ENCODE results near the gene LCN6. TPM values are rescaled to one million over a fixed set of nuclear protein-coding genes. Genes with fewer than 3 reads are reported as not detected.

LCN6 gene
- total and polyA plus RNA-seq, 2 of the 13 experiments (the other 11 are each of a cell fraction or from before 2014, with no cell fraction given) = not detected

DNA sequence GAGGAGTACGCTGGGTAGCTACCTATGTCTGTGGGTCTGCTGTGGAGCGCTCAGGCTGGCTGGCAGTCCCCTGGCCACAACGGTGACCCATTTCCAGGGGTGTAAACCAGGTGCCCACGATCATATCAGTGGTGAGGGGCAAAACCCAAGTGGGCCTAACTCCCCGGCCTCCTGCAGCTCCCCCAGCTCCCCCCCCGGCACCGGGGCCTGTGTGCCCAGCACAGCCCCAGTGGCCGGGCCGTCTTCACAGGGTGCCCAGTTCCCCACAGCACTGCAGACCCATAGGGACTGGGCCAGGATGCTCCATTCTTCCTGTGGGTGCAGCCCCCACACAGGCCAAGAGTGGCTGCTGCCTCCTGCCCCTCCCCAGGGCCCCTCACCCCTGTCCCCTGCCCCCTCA is 10.7 kb upstream of the LCN6 start:
- no peaks in the 10 kb centered on the region for H3K9me3 ChIP-seq (ENCODE audit: low read length)
- POLR2A ChIA-PET = no interaction called here
- peaks cover 5 to 27% of the 10 kb centered on the region in 2 experiments; a peak in 3 of 5 replicates for H3K27me3 ChIP-seq (ENCODE audit: control insufficient read depth in 1 of 2, insufficient read depth in 2 of 2, low read length in 2 of 2)
- H3K9ac ChIP-seq (ENCODE audit: insufficient read depth, low read depth, low read length) = no peak overlapping the region
- BruUV-seq (replicated peaks) = no TSS peak
- no peak overlapping the region for H3K27ac ChIP-seq (ENCODE audit: extremely low read length, insufficient read depth, low read length)
- H2AFZ ChIP-seq (ENCODE audit: low read length) = no peak overlapping the region
- no peaks in the 10 kb centered on the region for H4K20me1 ChIP-seq (ENCODE audit: insufficient read depth, low read length)
- WGBS (ENCODE audit: low lambda C conversion rate) = 33% methylated on average over 5 of the region's 9 CpGs
- intact Hi-C loops (cut with micrococcal nuclease; ENCODE audit: unreplicated experiment) = no loop called here
- FAIRE-seq (no peak), DNase-seq (ENCODE audit: low spot score) (no peak), ATAC-seq (no peak)
- H3K4me3 ChIP-seq (replicated peaks in 1 of 3; ENCODE audit: insufficient read depth in 1 of 3, low read depth in 2 of 3, low read length in 3 of 3) = no peak overlapping the region
- no peaks in the 10 kb centered on the region for H3K36me3 ChIP-seq (replicated peaks in 1 of 2; ENCODE audit: control insufficient read depth in 1 of 2, insufficient read depth in 2 of 2, low read length in 2 of 2)
- CTCF ChIA-PET (ENCODE audit: low intra/inter-chr PET ratio, low total read pairs) = no interaction called here
- H3K4me1 ChIP-seq (ENCODE audit: insufficient read depth, low read length) = peaks cover 45% of the 10 kb centered on the region
- in situ Hi-C loops (cut with HindIII; ENCODE audit: extremely low pct_ligation_motif_present, low pct_unique_long_range_greater_than_20kb) = no loop called here
- H3K4me2 ChIP-seq (ENCODE audit: low read depth, low read length) = no peak overlapping the region
- no peaks in the 10 kb centered on the region for H3K79me2 ChIP-seq (ENCODE audit: insufficient read depth, low read length)
- TF ChIP-seq HNRNPK (IDR thresholded peaks at IDR 0.05; ENCODE audit: low read depth, low read length, poor library complexity, severe bottlenecking) (no peak), ESRRA (CRISPR knock-in tag; IDR thresholded peaks at IDR 0.05; ENCODE audit: low read depth) (no peak), SMAD1 (CRISPR knock-in tag; IDR thresholded peaks at IDR 0.05; ENCODE audit: borderline replicate concordance, low read depth) (no peak), ZNF614 (CRISPR knock-in tag; IDR thresholded peaks at IDR 0.05; ENCODE audit: borderline replicate concordance) (no peak), SSRP1 (CRISPR knock-in tag; IDR thresholded peaks at IDR 0.05) (no peak), ZNF747 (CRISPR knock-in tag; IDR thresholded peaks at IDR 0.05; ENCODE audit: borderline replicate concordance) (no peak), MAFF (IDR thresholded peaks at IDR 0.05; ENCODE audit: low read depth, low read length) (no peak), RBM22 (optimal IDR thresholded peaks at IDR 0.05; ENCODE audit: low read length) (no peak), MEIS1 (CRISPR knock-in tag; IDR thresholded peaks at IDR 0.05; ENCODE audit: borderline replicate concordance) (no peak), RFX3 (CRISPR knock-in tag; IDR thresholded peaks at IDR 0.05) (no peak), TEF (CRISPR knock-in tag; IDR thresholded peaks at IDR 0.05) (no peak), HOXA7 (CRISPR knock-in tag; IDR thresholded peaks at IDR 0.05) (no peak), CREB1 (IDR thresholded peaks at IDR 0.05) (no peak), CREB1 (CRISPR knock-in tag; IDR thresholded peaks at IDR 0.05) (no peak)
- TF ChIP-seq, protein P1, sequence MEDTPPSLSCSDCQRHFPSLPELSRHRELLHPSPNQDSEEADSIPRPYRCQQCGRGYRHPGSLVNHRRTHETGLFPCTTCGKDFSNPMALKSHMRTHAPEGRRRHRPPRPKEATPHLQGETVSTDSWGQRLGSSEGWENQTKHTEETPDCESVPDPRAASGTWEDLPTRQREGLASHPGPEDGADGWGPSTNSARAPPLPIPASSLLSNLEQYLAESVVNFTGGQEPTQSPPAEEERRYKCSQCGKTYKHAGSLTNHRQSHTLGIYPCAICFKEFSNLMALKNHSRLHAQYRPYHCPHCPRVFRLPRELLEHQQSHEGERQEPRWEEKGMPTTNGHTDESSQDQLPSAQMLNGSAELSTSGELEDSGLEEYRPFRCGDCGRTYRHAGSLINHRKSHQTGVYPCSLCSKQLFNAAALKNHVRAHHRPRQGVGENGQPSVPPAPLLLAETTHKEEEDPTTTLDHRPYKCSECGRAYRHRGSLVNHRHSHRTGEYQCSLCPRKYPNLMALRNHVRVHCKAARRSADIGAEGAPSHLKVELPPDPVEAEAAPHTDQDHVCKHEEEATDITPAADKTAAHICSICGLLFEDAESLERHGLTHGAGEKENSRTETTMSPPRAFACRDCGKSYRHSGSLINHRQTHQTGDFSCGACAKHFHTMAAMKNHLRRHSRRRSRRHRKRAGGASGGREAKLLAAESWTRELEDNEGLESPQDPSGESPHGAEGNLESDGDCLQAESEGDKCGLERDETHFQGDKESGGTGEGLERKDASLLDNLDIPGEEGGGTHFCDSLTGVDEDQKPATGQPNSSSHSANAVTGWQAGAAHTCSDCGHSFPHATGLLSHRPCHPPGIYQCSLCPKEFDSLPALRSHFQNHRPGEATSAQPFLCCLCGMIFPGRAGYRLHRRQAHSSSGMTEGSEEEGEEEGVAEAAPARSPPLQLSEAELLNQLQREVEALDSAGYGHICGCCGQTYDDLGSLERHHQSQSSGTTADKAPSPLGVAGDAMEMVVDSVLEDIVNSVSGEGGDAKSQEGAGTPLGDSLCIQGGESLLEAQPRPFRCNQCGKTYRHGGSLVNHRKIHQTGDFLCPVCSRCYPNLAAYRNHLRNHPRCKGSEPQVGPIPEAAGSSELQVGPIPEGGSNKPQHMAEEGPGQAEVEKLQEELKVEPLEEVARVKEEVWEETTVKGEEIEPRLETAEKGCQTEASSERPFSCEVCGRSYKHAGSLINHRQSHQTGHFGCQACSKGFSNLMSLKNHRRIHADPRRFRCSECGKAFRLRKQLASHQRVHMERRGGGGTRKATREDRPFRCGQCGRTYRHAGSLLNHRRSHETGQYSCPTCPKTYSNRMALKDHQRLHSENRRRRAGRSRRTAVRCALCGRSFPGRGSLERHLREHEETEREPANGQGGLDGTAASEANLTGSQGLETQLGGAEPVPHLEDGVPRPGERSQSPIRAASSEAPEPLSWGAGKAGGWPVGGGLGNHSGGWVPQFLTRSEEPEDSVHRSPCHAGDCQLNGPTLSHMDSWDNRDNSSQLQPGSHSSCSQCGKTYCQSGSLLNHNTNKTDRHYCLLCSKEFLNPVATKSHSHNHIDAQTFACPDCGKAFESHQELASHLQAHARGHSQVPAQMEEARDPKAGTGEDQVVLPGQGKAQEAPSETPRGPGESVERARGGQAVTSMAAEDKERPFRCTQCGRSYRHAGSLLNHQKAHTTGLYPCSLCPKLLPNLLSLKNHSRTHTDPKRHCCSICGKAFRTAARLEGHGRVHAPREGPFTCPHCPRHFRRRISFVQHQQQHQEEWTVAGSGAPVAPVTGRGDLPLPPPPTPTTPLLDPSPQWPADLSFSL (CRISPR knock-in tag; IDR thresholded peaks at IDR 0.05) = no peak
- TF ChIP-seq, protein P2, sequence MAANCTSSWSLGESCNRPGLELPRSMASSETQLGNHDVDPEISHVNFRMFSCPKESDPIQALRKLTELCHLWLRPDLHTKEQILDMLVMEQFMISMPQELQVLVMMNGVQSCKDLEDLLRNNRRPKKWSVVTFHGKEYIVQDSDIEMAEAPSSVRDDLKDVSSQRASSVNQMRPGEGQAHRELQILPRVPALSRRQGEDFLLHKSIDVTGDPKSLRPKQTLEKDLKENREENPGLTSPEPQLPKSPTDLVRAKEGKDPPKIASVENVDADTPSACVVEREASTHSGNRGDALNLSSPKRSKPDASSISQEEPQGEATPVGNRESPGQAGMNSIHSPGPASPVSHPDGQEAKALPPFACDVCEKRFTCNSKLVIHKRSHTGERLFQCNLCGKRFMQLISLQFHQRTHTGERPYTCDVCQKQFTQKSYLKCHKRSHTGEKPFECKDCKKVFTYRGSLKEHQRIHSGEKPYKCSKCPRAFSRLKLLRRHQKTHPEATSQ (CRISPR knock-in tag; IDR thresholded peaks at IDR 0.05; ENCODE audit: borderline replicate concordance) = no peak
